ENCODE results near the gene MFSD11. TPM values are rescaled to one million over a fixed set of nuclear protein-coding genes. Genes with fewer than 3 reads are reported as not detected.

The MFSD11 gene
- total and polyA plus RNA-seq, 2 of the 4 experiments (the other 2 are of a cell fraction) = 12.3 to 16.1 TPM

- Histone ChIP-seq H3K4me2 (ENCODE audit: low read depth, low read length) (no peak overlapping the region), H3K4ac (ENCODE audit: low read depth, low read length) (no peak overlapping the region), H3K27ac (ENCODE audit: insufficient read depth, low read length) (no peak overlapping the region), H2BK20ac (ENCODE audit: low read depth, low read length) (no peak overlapping the region), H2BK15ac (ENCODE audit: low read depth, low read length) (no peak overlapping the region), H3K56ac (ENCODE audit: extremely low read depth, insufficient read depth, low read length) (no peak overlapping the region), H2BK5ac (ENCODE audit: low read depth, low read length, poor library complexity, severe bottlenecking) (no peak overlapping the region), H3K36me3 (ENCODE audit: control insufficient read depth, insufficient read depth, low read length) (no peaks in the 10 kb centered on the region), H2AK9ac (replicated peaks; ENCODE audit: low read depth, low read length, poor library complexity) (no peak overlapping the region), H2AFZ (replicated peaks; ENCODE audit: low read length, poor library complexity) (no peak overlapping the region), H4K8ac (ENCODE audit: low read depth in 2 of 2, low read length in 2 of 2) (no peak overlapping the region), H3K18ac (ENCODE audit: low read depth, low read length) (no peak overlapping the region), H3K23ac (ENCODE audit: low read depth, low read length) (no peak overlapping the region), H3K27me3 (ENCODE audit: control insufficient read depth, insufficient read depth, low read length) (no peaks in the 10 kb centered on the region), H3K9me3 (ENCODE audit: control insufficient read depth, insufficient read depth, low read length) (no peaks in the 10 kb centered on the region), H4K91ac (ENCODE audit: insufficient read depth, low read depth, low read length) (no peak overlapping the region), H4K20me1 (ENCODE audit: insufficient read depth, low read length) (no peaks in the 10 kb centered on the region; the same call in 1 of the 2 replicates), H3K9me1 (ENCODE audit: insufficient read depth, low read length) (no peaks in the 10 kb centered on the region), H2AK5ac (ENCODE audit: low read depth, low read length) (no peak overlapping the region), H3K4me1 (ENCODE audit: control insufficient read depth, insufficient read depth, low read length) (peaks cover 2% of the 10 kb centered on the region; the same call in 1 of the 2 replicates), H3K79me1 (ENCODE audit: low read depth in 1 of 2, low read length in 2 of 2) (no peaks in the 10 kb centered on the region), H3K9ac (ENCODE audit: low read depth, low read length) (no peak overlapping the region), H2BK120ac (ENCODE audit: low read depth, low read length) (no peak overlapping the region), H4K5ac (ENCODE audit: low read depth, low read length) (no peak overlapping the region), H3K14ac (replicated peaks; ENCODE audit: low read depth, low read length) (no peak overlapping the region), H3K4me3 (ENCODE audit: insufficient read depth, low read depth, low read length) (no peak overlapping the region)
- in situ Hi-C loops (cut with MboI; ENCODE audit: low sequenced_read_pairs) (no loop called here), dilution Hi-C loops (cut with HindIII; ENCODE audit: low sequenced_read_pairs, unreplicated experiment) (no loop called here), intact Hi-C loops (cut with micrococcal nuclease) (no loop called here)
- ChIA-PET POLR2A (ENCODE audit: unreplicated experiment) (no interaction called here), CTCF (no interaction called here)
- TF ChIP-seq CEBPB (IDR thresholded peaks at IDR 0.05; ENCODE audit: low read depth, low read length) (no peak), MXI1 (IDR thresholded peaks at IDR 0.05; ENCODE audit: borderline replicate concordance, low read depth, low read length) (no peak), BHLHE40 (IDR thresholded peaks at IDR 0.05; ENCODE audit: low read depth, low read length) (no peak), CTCF (conservative IDR thresholded peaks at IDR 0.05; ENCODE audit: low read depth, low read length) (no peak), FOS (IDR thresholded peaks at IDR 0.05; ENCODE audit: low read depth, low read length) (no peak), MAZ (IDR thresholded peaks at IDR 0.05; ENCODE audit: borderline replicate concordance, low read depth, low read length) (no peak), SMC3 (IDR thresholded peaks at IDR 0.05; ENCODE audit: low read depth, low read length) (no peak), RCOR1 (IDR thresholded peaks at IDR 0.05; ENCODE audit: insufficient replicate concordance, low read length) (no peak), USF2 (IDR thresholded peaks at IDR 0.05; ENCODE audit: low read depth, low read length) (no peak), ELK1 (IDR thresholded peaks at IDR 0.05; ENCODE audit: borderline replicate concordance, low read depth, low read length) (no peak), POLR2A (IDR thresholded peaks at IDR 0.05; ENCODE audit: low read depth, low read length) (no peak), NFE2L2 (IDR thresholded peaks at IDR 0.05; ENCODE audit: low read depth, low read length) (no peak), MAFK (IDR thresholded peaks at IDR 0.05; ENCODE audit: low read depth, low read length) (no peak), RAD21 (IDR thresholded peaks at IDR 0.05; ENCODE audit: low read length) (no peak), RFX5 (IDR thresholded peaks at IDR 0.05; ENCODE audit: low read depth, low read length) (no peak)
- DNase-seq = no peak
- WGBS, 2 experiments (ENCODE audit: extremely low coverage in 2 of 2, insufficient read length in 1 of 2) = no CpG with 5 or more reads among the region's 3 CpGs
- BruUV-seq (replicated peaks) = no TSS peak
- ATAC-seq (ENCODE audit: low read depth) = no peak
These were observed 58.2 kb downstream of the MFSD11 start for GRCh38 chr17:76796081-76796480.

Data from IMR-90 (cell line).